Measurements from ENCODE around the gene BCAS4.
"Not testable (repeated sequence)": the region's sequence is repeated elsewhere in the genome, so short reads cannot be mapped to it uniquely, and the experiment has no call there.

Gene BCAS4

GRCh38 chr20:50799176-50799889 is 4.5 kb downstream of the BCAS4 start:
- DNase-seq (ENCODE audit: low spot score), result no peak

GRCh38 chr20:50799890-50800550 is 5.2 kb downstream of the BCAS4 start:
- DNase-seq (ENCODE audit: low spot score), result no peak

- not testable (repeated sequence) for DNase-seq (ENCODE audit: low spot score)
Measured at GRCh38 chr20:50800986-50801746, 6.3 kb downstream of the BCAS4 start.

GRCh38 chr20:50801747-50802125 is 6.9 kb downstream of the BCAS4 start:
- DNase-seq (ENCODE audit: low spot score), result no peak

GRCh38 chr20:50802289-50802688 is 7.4 kb downstream of the BCAS4 start:
- no peak for DNase-seq (ENCODE audit: low spot score)

- DNase-seq (ENCODE audit: low spot score), result no peak
Measured at GRCh38 chr20:50804437-50805348, 9.8 kb downstream of the BCAS4 start.

GRCh38 chr20:50805349-50805684 is 10.5 kb downstream of the BCAS4 start:
- no peak for DNase-seq (ENCODE audit: low spot score)

GRCh38 chr20:50806126-50806768 is 11.4 kb downstream of the BCAS4 start:
- no peak for DNase-seq (ENCODE audit: low spot score)

GRCh38 chr20:50810063-50810462 is 15.2 kb downstream of the BCAS4 start:
- no peak for DNase-seq (ENCODE audit: low spot score)

GRCh38 chr20:50810842-50811241 is 16.0 kb downstream of the BCAS4 start:
- DNase-seq (ENCODE audit: low spot score), result no peak

GRCh38 chr20:50813101-50813643 is 18.3 kb downstream of the BCAS4 start:
- DNase-seq (ENCODE audit: low spot score), result no peak

- no peak for DNase-seq (ENCODE audit: low spot score)
Measured at GRCh38 chr20:50813801-50814200, 18.9 kb downstream of the BCAS4 start.

- no peak for DNase-seq (ENCODE audit: low spot score)
Measured at GRCh38 chr20:50814438-50815161, 19.7 kb downstream of the BCAS4 start.

GRCh38 chr20:50815162-50815989 is 20.5 kb downstream of the BCAS4 start:
- no peak for DNase-seq (ENCODE audit: low spot score)

GRCh38 chr20:50817776-50818172 is 22.9 kb downstream of the BCAS4 start:
- DNase-seq (ENCODE audit: low spot score), result no peak

- no peak for DNase-seq (ENCODE audit: low spot score)
Measured at GRCh38 chr20:50819349-50819748, 24.5 kb downstream of the BCAS4 start.

- no peak for DNase-seq (ENCODE audit: low spot score)
Measured at GRCh38 chr20:50820515-50821256, 25.8 kb downstream of the BCAS4 start.

GRCh38 chr20:50821257-50821921 is 26.5 kb downstream of the BCAS4 start:
- DNase-seq (ENCODE audit: low spot score), result no peak

Measured in hematopoietic multipotent progenitor cell treated with erythropoietin and hydrocortisone succinate and interleukin-3 and kit ligand, for 15 days (in vitro differentiated cells).